HK-2 (cell line): ENCODE data around the gene NXPE2.

Experiments used
- DNase-seq: peaks from one replicate; pipeline ENCODE4 v3.0.0-alpha.2; 2018; ENCODE audit not compliant: unreplicated experiment

Gene NXPE2

DNA sequence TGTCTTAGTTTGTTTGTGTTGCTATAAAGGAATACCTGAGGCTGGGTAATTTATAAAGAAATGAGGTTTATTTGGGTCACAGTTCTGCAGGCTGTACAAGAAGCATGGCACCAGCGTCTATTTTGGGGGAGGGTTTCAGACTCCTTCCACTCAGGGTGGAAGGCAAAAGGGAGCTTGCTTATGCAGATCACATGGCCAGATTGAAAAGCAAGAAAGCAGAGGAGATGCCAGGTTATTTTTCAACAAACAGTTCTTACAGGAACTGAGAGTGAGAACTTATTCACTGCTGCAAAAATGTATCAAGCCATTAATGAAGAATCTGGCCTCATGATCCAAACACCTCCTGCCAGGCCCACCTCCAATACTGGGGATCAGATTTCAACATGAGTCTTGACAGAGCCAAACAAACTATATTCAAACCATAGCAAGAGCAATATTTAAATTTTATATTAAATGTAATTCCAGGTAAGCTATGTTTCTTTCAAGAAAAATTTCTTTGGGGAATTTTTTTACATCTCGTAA is 66.9 kb downstream of the NXPE2 start:
- DNase-seq, result no peak

DNA sequence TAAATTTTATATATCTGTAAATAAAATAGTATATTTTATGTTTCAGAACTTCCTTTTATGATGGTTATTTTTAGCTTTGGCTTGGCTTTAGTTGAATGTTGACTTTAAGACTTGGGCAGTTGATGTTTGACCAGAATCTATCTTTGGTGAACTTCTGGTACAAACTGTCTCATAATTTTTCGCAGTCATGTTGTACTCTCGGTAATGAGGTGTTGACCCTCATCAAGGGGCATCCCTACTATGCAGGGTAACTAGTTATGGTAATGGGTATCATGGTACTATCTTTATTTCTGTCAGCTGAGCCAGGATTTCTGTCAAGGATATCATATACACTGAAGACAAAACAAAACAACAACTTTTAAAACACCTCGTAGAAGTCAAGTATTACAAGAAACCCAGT is 67.7 kb downstream of the NXPE2 start:
- no peak for DNase-seq
